A549 (cell line): ENCODE data around the gene NFATC4.

Experiments
- CEBPB ChIP-seq, 2 experiments: fragments of >200 bp in 1 of 2; sonication (Bioruptor Twin) in 1 of 2; formaldehyde crosslinking in 1 of 2; IDR thresholded peaks; 2 replicates each; pipeline ENCODE4 v1.6.1; 2012 to 2016
- CHD2 ChIP-seq: fragments of 150-350 bp; IDR thresholded peaks from 2 replicates; pipeline ENCODE4 v1.6.1; 2014; ENCODE audit warnings: low read length; ENCODE audit not compliant: partially characterized antibody
- CTCF ChIP-seq: fragments of >200 bp; sonication (Bioruptor Twin); formaldehyde crosslinking; IDR thresholded peaks from 3 replicates; pipeline ENCODE4 v1.5.1; 2016
- HDAC2 ChIP-seq: fragments of 200-600 bp; sonication (generic); IDR thresholded peaks from 2 replicates; pipeline ENCODE4 v1.6.1; 2016
- POLR2A ChIP-seq: IDR thresholded peaks from 2 replicates; pipeline ENCODE4 v1.6.1; 2012; ENCODE audit warnings: mild to moderate bottlenecking, low read length
- RAD21 ChIP-seq, 2 experiments: fragments of >200 bp in 1 of 2; sonication (Bioruptor Twin) in 1 of 2; formaldehyde crosslinking in 1 of 2; IDR thresholded peaks in 1 of 2; conservative IDR thresholded peaks in 1 of 2; 2 replicates in 1 of 2; 3 replicates in 1 of 2; pipeline ENCODE4 v1.6.1; 2012 to 2018; ENCODE audit warnings: inconsistent platforms in 1 of 2
- REST ChIP-seq: fragments of 200-600 bp; sonication (generic); IDR thresholded peaks from 2 replicates; pipeline ENCODE4 v1.6.1; 2016; ENCODE audit warnings: antibody characterized with exemption, mild to moderate bottlenecking, moderate library complexity
- RNF2 ChIP-seq: fragments of 200-600 bp; sonication (generic); IDR thresholded peaks from 2 replicates; pipeline ENCODE4 v1.6.1; 2016; ENCODE audit warnings: low read depth, mild to moderate bottlenecking, antibody characterized with exemption, moderate library complexity, borderline replicate concordance
- SMC3 ChIP-seq: fragments of >200 bp; sonication (Bioruptor Twin); formaldehyde crosslinking; IDR thresholded peaks from 3 replicates; pipeline ENCODE4 v1.6.1; 2018; ENCODE audit warnings: inconsistent platforms

DNA sequence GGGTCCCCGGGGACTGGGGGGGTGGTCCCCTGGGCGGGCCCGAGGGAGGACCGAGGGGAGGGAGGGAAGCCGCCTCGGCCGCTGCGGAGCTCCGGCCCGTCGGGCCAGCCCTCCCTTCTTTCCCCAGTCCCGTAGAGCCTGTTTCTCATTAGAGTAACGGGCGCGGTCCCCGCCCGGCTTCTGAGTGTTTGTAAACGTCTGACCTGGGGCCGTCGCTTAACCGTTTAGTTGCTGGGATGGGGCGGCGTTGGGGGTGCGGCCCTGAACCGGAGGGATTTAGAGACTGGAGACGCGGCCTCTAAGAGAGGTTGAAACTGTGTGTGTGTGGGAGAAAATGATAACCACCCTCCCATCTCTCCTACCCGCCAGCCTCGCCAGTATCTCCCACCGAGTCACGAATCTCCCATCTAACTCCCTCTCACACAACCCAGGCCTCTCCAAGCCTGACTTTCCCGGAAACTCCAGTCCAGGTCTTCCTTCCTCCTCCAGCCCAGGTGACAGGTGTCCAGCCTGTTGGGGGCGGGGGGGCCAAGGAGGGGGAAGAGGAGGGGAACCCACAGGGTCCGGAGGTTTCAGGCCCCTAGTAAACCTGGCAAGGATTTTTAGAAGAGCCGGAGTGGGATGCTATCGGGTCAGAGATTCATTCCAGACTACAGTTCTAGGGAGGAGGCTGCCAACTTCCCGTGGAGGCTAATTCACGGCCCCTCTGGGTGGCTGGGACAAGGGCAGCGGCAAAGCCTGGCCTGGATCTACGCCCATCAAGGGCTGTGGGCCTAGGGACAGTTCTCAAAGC is 1.1 kb upstream of the NFATC4 start:
- TF ChIP-seq RNF2 = no peak
- no peak for TF ChIP-seq CTCF
- no peak for TF ChIP-seq CEBPB (IDR thresholded peaks at IDR 0.05)
- TF ChIP-seq RAD21 (conservative IDR thresholded peaks at IDR 0.05 in 1 of 2, IDR thresholded peaks at IDR 0.05 in 1 of 2) = no peak
- no peak for TF ChIP-seq POLR2A
- TF ChIP-seq HDAC2 = no peak
- no peak for TF ChIP-seq CHD2
- TF ChIP-seq REST = no peak
- no peak for TF ChIP-seq SMC3
